Measurements from ENCODE around the gene WWOX.

- TF ChIP-seq POLR2A (IDR thresholded peaks at IDR 0.05), result no peak
- no peak for TF ChIP-seq CTCF (IDR thresholded peaks at IDR 0.05)
Observed at GRCh38 chr16:78519896-78520295, 420.4 kb downstream of the WWOX start.
